Hepatic stellate cell (primary cell): ENCODE measurements around the gene DIAPH2.

Experiments used
- DNase-seq: peaks from one replicate; pipeline ENCODE4 v3.0.0; 2011; ENCODE audit warnings: low spot score

DIAPH2 gene

GRCh38 chrX:97482666-97483300 is 798.1 kb downstream of the DIAPH2 start:
- no peak for DNase-seq

- DNase-seq: no peak
Measured at GRCh38 chrX:97490656-97491055, 806.0 kb downstream of the DIAPH2 start.

GRCh38 chrX:97494756-97495372 is 810.2 kb downstream of the DIAPH2 start:
- DNase-seq: no peak

GRCh38 chrX:97498093-97498492 is 813.5 kb downstream of the DIAPH2 start:
- no peak for DNase-seq

- DNase-seq: no peak
Measured at GRCh38 chrX:97504431-97504830, 819.8 kb downstream of the DIAPH2 start.

GRCh38 chrX:97517763-97518162 is 833.1 kb downstream of the DIAPH2 start:
- no peak for DNase-seq

- no peak for DNase-seq
Measured at GRCh38 chrX:97522307-97522706, 837.7 kb downstream of the DIAPH2 start.

- DNase-seq: no peak
Measured at GRCh38 chrX:97524340-97524739, 839.7 kb downstream of the DIAPH2 start.

GRCh38 chrX:97524997-97525396 is 840.4 kb downstream of the DIAPH2 start:
- DNase-seq: peak; percentile 3

- DNase-seq: no peak
Measured at GRCh38 chrX:97525981-97526380, 841.3 kb downstream of the DIAPH2 start.

- no peak for DNase-seq
Measured at GRCh38 chrX:97527725-97528124, 843.1 kb downstream of the DIAPH2 start.

- no peak for DNase-seq
Measured at GRCh38 chrX:97529536-97530200, 845.0 kb downstream of the DIAPH2 start.

GRCh38 chrX:97531825-97532224 is 847.2 kb downstream of the DIAPH2 start:
- no peak for DNase-seq

- no peak for DNase-seq
Measured at GRCh38 chrX:97538745-97539144, 854.1 kb downstream of the DIAPH2 start.

GRCh38 chrX:97539970-97540519 is 855.4 kb downstream of the DIAPH2 start:
- no peak for DNase-seq

- DNase-seq: no peak
Measured at GRCh38 chrX:97547877-97548578, 863.4 kb downstream of the DIAPH2 start.

GRCh38 chrX:97551821-97552220 is 867.2 kb downstream of the DIAPH2 start:
- DNase-seq: no peak

- DNase-seq: no peak
Measured at GRCh38 chrX:97553833-97554232, 869.2 kb downstream of the DIAPH2 start.

- no peak for DNase-seq
Measured at GRCh38 chrX:97556359-97556758, 871.7 kb downstream of the DIAPH2 start.

- peak; percentile 24 for DNase-seq
Measured at GRCh38 chrX:97563531-97564133, 879.0 kb downstream of the DIAPH2 start.

GRCh38 chrX:97564496-97564895 is 879.9 kb downstream of the DIAPH2 start:
- DNase-seq: no peak

GRCh38 chrX:97587171-97587570 is 902.5 kb downstream of the DIAPH2 start:
- no peak for DNase-seq
